ENCODE measurements around the gene ZBP1.
A peak's percentile ranks its signal among the peaks of the same experiment; 100 is the strongest.

Gene ZBP1

GRCh38 chr20:57658833-57659516, 38.7 kb upstream of the ZBP1 start:
- DNase-seq (ENCODE audit: low spot score): no peak

GRCh38 chr20:57658447-57658832, 38.2 kb upstream of the ZBP1 start:
- no peak for DNase-seq (ENCODE audit: low spot score)

DNA sequence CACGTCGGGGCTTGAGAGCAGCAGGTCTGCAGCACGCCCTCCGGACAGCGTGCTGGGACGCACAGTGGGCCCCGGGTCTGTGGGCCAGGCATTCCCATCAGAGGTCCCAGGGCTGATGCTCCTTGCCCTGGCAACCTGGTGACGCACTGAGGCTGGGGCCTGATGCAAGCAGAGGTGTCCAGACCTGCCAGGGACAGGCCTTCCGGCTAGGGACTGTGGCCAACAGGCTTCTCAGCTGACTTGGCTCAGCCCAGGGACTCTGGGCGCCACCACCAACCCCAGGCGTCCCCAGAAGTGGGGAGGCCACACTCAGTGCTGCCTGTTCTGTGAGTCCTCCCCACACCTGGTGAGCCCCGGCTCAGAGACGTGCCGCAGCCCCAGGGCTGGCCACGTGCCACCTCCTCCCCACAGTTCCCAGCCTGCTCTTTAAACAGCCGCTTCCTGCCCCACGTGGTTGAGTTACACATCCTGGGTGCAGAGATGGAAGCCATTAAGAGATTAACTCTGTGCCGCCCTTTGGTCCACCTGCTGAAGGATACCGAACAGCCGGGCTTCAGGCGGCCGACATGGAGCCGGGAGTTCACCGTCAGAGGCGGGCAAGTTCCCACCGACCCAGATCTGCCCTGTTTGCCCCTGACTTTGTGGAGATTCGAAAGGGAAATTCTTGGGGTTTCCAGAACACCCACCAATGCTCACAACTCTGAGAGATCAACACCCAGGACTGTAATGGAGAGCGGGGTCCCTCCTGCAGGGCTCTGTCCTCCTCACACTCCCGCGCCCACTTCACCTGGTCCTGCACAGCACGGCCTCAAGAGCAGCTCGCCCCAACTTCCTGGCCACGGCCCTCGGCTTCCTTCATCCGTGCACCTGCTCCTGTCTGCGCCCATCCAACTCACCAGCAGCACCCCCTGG, 37.6 kb upstream of the ZBP1 start:
- no peak for DNase-seq (ENCODE audit: low spot score)

- no peak for DNase-seq (ENCODE audit: low spot score)
Observed at GRCh38 chr20:57656821-57657534, 36.8 kb upstream of the ZBP1 start.

DNA sequence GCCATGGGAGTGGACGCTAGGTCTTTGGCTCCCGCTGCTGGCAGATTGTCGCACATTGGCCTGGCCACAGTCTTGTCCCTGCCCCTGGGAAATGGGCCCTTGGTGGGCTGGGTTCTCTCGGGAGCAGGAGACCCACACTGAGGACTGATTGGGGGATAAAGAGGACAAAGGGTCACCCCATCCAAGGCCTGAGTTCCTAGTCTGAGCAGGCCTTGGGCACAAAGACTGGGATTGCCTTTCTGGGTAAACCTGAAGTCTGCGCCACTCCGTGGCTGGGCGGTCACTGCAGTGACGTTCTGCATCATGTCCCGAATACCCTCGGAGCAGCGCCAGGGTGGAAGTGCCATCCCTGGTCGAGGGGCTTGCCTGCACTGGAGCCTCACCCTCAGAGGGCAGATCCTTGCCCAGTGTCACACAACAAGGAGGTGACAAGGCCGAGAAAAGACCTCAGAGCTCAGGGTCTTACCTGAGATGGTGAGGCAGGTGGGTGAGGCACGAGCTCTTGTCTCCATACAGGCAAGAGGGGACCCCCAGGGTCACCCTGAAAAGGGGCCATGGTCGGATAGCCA, 36.1 kb upstream of the ZBP1 start:
- no peak for DNase-seq (ENCODE audit: low spot score)

DNA sequence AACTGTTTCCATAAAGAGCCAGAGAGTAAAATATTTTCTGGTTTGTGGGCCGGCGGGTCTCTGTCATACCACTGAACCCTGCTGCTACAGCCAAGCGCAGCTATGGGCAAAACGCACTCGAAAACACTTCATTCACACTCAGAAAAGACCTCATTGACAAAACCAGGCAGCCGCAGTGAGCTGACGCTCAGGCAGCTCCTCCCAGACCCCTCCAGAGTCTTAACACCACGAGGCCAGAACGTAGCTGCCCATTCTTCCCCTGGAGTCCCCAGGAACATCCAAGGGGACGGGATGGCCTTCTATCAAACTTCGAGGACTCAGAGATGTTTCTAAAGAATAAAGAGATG, 35.6 kb upstream of the ZBP1 start:
- no peak for DNase-seq (ENCODE audit: low spot score)

- DNase-seq (ENCODE audit: low spot score): no peak
Observed at GRCh38 chr20:57654998-57655808, 35.0 kb upstream of the ZBP1 start.

DNA sequence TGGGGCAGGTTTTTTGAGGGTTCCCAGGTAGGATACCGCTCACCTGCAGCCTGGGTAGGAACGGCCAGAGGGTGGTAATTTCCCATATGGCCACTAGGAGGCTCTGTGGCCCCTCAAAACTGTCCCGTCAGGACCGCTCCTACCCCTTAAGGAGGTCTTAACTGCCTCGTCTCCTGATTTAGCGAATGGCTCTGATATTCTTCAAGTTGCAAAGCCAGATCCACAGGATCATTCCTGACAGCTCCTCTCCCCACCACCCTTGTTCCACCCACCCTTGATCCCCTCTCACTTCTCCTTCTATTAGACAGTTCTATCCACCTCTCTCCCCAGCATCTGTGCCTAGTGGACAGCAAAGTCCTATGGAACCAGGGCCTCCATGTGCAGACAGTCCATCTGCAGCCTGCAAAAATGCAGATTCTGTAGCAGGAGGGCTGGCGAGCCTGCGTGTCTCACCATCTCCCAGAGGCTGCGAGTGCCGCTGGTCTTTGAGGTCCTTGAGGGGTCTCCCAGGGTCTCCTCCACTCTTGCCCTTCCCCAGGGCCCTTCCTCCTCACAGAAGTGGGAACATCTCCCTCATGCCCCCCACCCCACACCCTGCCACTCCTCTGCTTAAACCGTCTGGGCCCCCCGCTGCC, 34.3 kb upstream of the ZBP1 start:
- peak; percentile 47 for DNase-seq (ENCODE audit: low spot score)

DNA sequence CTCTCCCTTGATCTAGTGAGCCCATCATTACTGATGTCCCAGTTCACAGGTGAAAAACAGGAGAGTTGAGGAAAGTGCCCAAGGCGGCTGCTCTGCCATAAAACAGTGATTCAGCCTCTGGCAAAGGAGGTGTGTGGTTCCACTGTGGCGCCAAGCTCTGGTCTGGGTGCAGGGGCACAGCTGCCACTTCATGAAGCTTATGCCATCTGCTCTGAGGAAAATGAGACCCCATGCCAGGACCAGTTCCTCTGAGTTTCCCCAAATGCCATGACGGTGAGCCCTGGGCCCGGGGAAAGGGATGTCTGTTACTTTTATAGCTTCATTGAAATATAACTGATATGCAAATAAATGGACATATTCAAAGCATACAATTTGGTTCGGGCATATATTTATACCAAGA, 33.7 kb upstream of the ZBP1 start:
- no peak for DNase-seq (ENCODE audit: low spot score)

DNA sequence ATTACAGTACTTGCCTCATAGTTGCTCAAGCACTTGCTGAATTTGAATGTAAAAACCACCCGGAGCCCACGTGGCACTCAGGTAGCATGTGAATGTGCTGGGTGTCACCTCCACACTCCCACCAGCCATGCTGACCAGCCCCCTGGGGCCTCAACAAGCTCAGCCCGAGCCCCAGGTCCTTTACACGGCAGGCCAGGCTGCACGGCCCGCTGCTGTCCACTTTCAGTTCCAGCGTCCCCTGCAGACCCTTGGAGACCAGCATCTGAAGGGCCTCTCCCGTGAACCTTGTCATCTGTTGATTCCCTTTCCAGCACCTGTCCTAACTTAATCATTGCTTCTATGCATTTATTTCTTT, 33.3 kb upstream of the ZBP1 start:
- no peak for DNase-seq (ENCODE audit: low spot score)

GRCh38 chr20:57652606-57653545, 32.6 kb upstream of the ZBP1 start:
- no peak for DNase-seq (ENCODE audit: low spot score)

GRCh38 chr20:57651881-57652605, 31.8 kb upstream of the ZBP1 start:
- no peak for DNase-seq (ENCODE audit: low spot score)

- DNase-seq (ENCODE audit: low spot score): no peak
Observed at GRCh38 chr20:57650756-57651483, 30.7 kb upstream of the ZBP1 start.

DNA sequence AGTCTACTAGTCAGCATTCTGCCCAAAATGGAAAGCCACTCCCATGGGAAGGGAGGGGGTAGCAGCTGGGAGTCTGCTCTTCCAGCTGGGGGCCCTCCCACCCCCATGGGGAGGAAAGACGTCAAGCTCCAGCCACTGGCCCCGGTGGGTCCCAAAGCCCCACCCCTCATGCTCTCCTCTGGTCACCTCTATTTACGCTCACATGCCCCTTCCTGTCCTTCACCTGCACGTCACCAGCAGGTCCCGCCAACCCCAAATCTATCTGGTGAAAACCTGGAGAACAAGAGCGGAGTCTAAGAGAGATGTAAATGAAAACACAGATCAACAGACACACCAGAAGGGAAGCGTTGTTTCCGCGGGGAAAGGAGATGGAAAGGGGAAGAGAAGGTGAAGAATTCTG, 30.0 kb upstream of the ZBP1 start:
- DNase-seq (ENCODE audit: low spot score): no peak

DNA sequence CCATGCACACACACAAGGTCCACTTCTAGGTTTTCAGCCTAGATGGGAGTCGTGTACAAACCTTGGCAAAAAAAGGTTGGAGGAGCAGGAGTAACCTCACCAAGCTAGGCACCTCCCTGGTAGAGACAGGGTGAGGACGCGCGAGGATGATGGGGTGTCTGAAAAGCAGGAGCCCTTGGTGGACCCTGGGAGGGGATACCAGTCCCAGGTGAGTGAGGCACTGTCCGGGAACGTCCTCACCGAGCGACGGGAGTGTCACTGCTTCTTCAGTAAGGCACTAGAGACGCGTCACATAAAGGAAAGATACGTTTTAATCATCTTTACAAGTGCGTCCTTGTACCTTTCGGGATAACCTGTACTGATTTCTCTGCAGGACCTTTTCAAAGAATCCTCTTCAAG, 29.4 kb upstream of the ZBP1 start:
- DNase-seq (ENCODE audit: low spot score): no peak

- no peak for DNase-seq (ENCODE audit: low spot score)
Observed at GRCh38 chr20:57648878-57649616, 28.8 kb upstream of the ZBP1 start.

DNA sequence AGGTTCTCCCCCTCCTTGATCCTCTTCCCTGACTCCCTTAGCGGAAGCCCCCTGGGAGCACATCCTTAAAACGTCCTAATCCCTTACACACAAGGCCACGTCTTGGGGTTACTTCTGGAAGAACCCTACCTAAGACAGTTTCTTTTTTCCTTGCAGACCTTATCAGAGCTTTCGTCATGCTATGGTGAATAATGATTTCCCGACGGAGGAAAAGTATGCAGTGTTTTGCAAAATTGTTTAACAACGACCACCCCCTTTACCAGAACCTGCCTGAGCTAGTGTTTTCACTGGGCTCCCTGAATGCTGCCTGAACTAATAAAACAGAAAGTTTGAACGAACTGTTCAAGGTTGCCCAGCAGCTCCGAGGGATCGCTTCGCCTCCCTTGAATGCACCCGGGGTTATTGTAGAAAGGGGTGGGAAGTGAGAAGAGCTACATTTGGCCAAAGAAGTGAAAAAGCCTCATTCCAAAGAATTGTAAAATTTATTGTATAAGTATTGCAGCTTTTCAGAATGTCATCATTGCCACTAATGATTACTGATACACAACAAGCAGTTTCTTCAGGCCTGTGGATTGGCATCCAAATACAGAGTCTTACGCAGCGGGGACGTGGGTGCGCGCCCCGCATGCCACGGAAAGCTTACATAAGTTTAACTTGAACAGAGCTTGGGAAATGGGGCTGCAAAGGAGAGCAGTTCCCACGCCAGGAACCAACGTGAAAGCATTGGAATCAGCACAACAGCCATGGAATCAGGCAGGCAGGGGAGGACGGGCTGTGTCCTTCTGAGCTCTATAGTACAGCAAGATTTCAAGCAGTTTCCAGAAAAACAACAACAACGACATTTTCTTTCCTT, 27.9 kb upstream of the ZBP1 start:
- no peak for DNase-seq (ENCODE audit: low spot score)
